ENCODE data around the gene REPS1. TPM values are rescaled to one million over a fixed set of nuclear protein-coding genes. Genes with fewer than 3 reads are reported as not detected.

The REPS1 gene
- total and polyA plus RNA-seq, 4 donors, result 13.5 to 68.2 (median 25.9) TPM

GRCh38 chr6:138873191-138873590 is 114.9 kb downstream of the REPS1 start:
- TF ChIP-seq, protein P1, sequence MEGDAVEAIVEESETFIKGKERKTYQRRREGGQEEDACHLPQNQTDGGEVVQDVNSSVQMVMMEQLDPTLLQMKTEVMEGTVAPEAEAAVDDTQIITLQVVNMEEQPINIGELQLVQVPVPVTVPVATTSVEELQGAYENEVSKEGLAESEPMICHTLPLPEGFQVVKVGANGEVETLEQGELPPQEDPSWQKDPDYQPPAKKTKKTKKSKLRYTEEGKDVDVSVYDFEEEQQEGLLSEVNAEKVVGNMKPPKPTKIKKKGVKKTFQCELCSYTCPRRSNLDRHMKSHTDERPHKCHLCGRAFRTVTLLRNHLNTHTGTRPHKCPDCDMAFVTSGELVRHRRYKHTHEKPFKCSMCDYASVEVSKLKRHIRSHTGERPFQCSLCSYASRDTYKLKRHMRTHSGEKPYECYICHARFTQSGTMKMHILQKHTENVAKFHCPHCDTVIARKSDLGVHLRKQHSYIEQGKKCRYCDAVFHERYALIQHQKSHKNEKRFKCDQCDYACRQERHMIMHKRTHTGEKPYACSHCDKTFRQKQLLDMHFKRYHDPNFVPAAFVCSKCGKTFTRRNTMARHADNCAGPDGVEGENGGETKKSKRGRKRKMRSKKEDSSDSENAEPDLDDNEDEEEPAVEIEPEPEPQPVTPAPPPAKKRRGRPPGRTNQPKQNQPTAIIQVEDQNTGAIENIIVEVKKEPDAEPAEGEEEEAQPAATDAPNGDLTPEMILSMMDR (IDR thresholded peaks at IDR 0.05; ENCODE audit: control extremely low read depth, extremely low read depth), result no peak
- peaks cover 0 to 7% (median 0%) of the 10 kb centered on the region in 5 donors for H3K4me1 ChIP-seq (ENCODE audit: control insufficient read depth in 5 of 5, insufficient read depth in 5 of 5, low read length in 5 of 5)
- no peak for ATAC-seq (ENCODE audit: insufficient read depth, low FRiP score)
- H3K4me3 ChIP-seq, result no peak overlapping the region
- WGBS, 2 donors, result 90% methylated on average over 8 of the region's 8 CpGs
- no peak overlapping the region for H3K9ac ChIP-seq (ENCODE audit: insufficient read depth in 1 of 2, low read length in 2 of 2)
- no peaks in the 10 kb centered on the region for H3K36me3 ChIP-seq (ENCODE audit: control insufficient read depth in 4 of 4, insufficient read depth in 4 of 4, low read length in 4 of 4)
- no peaks in the 10 kb centered on the region for H3K27me3 ChIP-seq (ENCODE audit: control insufficient read depth in 3 of 3, insufficient read depth in 3 of 3, low read length in 2 of 3)
- no peak for DNase-seq
- H3K9me3 ChIP-seq (ENCODE audit: control insufficient read depth in 4 of 4, insufficient read depth in 3 of 4, low read length in 3 of 4), result no peaks in the 10 kb centered on the region
- peak overlapping the region in 1 of 2 donors; percentile 49 for H3K27ac ChIP-seq (ENCODE audit: low read depth in 1 of 2, low read length in 1 of 2)

- 90 to 96% methylated on average over 4 of the region's 4 CpGs for WGBS, 2 donors
- Histone ChIP-seq H3K4me1 (ENCODE audit: control insufficient read depth in 5 of 5, insufficient read depth in 5 of 5, low read length in 5 of 5) (peaks cover 0 to 7% (median 0%) of the 10 kb centered on the region in 5 donors), H3K9me3 (ENCODE audit: control insufficient read depth in 4 of 4, insufficient read depth in 3 of 4, low read length in 3 of 4) (no peaks in the 10 kb centered on the region), H3K36me3 (ENCODE audit: control insufficient read depth in 4 of 4, insufficient read depth in 4 of 4, low read length in 4 of 4) (no peaks in the 10 kb centered on the region), H3K4me3 (no peak overlapping the region), H3K27me3 (ENCODE audit: control insufficient read depth in 3 of 3, insufficient read depth in 3 of 3, low read length in 2 of 3) (no peaks in the 10 kb centered on the region), H3K27ac (ENCODE audit: low read depth in 1 of 2, low read length in 1 of 2) (peak overlapping the region in 1 of 2 donors; percentile 76), H3K9ac (ENCODE audit: insufficient read depth in 1 of 2, low read length in 2 of 2) (no peak overlapping the region)
- TF ChIP-seq, protein P1 (IDR thresholded peaks at IDR 0.05; ENCODE audit: control extremely low read depth, extremely low read depth), result no peak
- no peak for ATAC-seq (ENCODE audit: insufficient read depth, low FRiP score)
- peak in 2 of 3 donors; percentile 5 to 21 for DNase-seq
Measured at GRCh38 chr6:138869398-138869797, 118.7 kb downstream of the REPS1 start.

DNA sequence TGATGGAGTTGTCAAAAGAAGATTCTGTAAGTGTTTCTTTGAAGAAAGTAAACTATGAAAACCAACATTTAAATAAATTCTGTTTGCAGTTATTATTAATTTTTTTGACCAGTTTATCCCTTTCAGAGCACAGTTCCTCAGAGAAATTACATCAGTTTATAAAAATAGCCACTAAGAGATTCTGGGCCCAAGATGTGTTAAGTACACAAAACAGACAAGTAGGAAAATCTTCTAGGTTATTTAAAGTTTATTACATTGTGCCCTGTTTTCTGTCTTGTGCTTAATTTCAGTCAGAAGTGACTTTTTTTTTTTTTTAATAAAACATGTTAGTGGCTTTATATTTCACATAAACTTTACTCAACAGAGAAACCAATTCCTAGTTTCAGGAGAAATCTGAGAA is 119.9 kb downstream of the REPS1 start:
- no peak overlapping the region for H3K4me3 ChIP-seq
- ATAC-seq (ENCODE audit: insufficient read depth, low FRiP score) (no peak), DNase-seq (peak in 1 of 3 donors; percentile 23)
- TF ChIP-seq, protein P1 (IDR thresholded peaks at IDR 0.05; ENCODE audit: control extremely low read depth, extremely low read depth), result no peak
- peak overlapping the region in 1 of 2 donors; percentile 65 for H3K27ac ChIP-seq (ENCODE audit: low read depth in 1 of 2, low read length in 1 of 2)
- no peaks in the 10 kb centered on the region for H3K9me3 ChIP-seq (ENCODE audit: control insufficient read depth in 4 of 4, insufficient read depth in 3 of 4, low read length in 3 of 4)
- no peaks in the 10 kb centered on the region for H3K36me3 ChIP-seq (ENCODE audit: control insufficient read depth in 4 of 4, insufficient read depth in 4 of 4, low read length in 4 of 4)
- H3K9ac ChIP-seq (ENCODE audit: insufficient read depth in 1 of 2, low read length in 2 of 2), result no peak overlapping the region
- no peaks in the 10 kb centered on the region for H3K27me3 ChIP-seq (ENCODE audit: control insufficient read depth in 3 of 3, insufficient read depth in 3 of 3, low read length in 2 of 3)
- peaks cover 0 to 9% (median 0%) of the 10 kb centered on the region in 5 donors for H3K4me1 ChIP-seq (ENCODE audit: control insufficient read depth in 5 of 5, insufficient read depth in 5 of 5, low read length in 5 of 5)
